NCI-H524 treated with DMSO at 0.1 percent for 48 hours (cell line): ENCODE results near the gene SMC1A.
"Not testable (repeated sequence)": the region's sequence is repeated elsewhere in the genome, so short reads cannot be mapped to it uniquely, and the experiment has no call there.

Experiments used
- DNase-seq: peaks from one replicate; lab custom pipeline; 2025; lab: John Stamatoyannopoulos, UW

Gene SMC1A

DNA sequence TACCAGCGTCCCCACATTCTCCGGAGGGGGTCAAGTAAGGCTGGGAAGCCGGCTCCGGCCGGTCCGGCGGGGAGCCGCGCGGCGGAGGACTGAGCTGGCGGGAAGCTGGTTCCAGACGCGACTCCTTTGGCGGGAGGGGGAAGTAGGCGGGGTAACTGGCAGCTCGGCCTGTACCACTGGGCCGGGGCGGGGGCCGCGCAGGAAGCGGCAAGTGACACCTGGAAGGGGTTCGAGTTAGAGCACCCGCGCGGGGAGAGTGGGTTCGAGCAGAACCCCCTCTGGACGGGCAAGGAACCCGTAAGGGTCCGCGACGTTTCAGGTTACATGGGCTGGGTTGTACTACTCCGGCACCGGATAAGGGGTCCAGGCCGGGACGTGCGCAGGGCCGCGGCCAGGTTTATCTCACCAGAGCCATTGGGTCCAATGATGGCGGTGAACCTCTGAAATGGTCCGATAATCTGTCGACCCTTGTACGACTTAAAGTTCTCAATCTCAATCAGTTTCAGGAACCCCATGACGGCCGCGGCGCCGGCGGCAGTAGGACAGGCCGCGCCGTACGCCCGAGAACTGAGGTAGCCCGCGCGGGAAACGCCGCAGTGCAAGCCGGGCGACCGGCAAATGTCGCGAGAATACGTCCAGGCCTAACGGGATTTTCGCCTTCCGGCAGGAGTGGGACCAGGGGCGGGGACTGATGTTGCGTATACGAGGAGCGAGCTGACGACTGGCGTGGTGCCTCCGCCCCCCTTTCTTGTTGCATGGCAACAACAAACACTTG is at the start of gene SMC1A:
Gene SMC1A (minus strand): TSS at position 569 of the 775 bp plus-strand sequence. CDS start 54 bp downstream, at position 515.
- peak; percentile 84 for DNase-seq

DNA sequence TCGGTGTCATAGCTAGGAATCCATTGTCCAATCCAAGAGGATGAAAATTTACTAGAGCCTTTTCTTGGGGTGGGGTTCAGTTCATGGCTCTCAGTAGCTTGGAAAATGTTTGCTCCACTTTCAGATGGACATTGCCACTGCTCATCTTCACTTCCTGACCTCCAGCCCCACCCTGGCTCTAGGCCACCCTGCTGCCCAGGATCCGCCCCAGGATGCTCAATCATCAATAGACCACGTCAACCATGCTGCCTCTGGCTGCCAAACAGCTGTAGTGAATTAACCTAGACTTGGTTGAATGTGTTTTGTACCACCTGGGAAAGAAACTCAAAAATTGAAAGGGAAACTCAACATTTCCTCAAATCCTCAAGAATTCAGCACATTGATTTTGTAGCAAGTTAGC is 48.9 kb upstream of the SMC1A start:
- DNase-seq, result no peak

DNA sequence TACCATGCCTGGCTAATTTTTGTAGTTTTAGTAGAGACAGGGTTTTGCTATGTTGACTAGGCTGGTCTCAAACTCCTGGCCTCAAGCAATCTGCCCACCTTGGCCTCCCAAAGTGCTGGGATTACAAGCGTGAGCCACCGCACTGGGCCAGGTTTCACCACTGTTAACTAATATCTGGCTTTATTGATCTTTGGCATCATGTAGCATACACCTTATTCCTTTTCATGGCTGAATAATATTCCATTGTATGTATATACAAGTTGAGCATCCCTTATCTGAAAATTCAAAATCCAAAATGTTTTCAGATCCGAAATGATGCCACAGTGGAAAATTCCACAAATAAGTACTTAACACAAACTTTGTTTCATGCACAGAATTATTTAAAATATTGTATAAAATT is 46.2 kb upstream of the SMC1A start:
- DNase-seq, result not testable (repeated sequence)

DNA sequence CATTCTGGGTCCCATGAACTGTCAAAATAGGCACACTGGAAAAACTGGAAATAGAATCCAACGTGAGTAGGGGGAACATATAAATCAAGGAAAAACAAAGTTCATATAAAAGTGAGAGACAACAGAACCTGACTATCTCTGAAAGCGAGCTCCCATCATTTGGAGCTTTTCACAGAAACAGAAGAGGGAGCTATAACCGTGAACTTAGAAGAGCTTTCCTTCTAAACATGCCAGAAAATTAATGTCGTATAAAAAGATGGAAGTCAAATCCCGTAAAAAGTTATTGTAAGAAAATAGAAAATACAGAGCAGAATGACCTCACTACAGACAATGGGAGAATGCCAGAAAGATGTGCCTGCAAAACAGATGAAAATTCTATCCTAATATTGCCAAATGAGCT is 35.6 kb upstream of the SMC1A start:
- DNase-seq, result no peak

DNA sequence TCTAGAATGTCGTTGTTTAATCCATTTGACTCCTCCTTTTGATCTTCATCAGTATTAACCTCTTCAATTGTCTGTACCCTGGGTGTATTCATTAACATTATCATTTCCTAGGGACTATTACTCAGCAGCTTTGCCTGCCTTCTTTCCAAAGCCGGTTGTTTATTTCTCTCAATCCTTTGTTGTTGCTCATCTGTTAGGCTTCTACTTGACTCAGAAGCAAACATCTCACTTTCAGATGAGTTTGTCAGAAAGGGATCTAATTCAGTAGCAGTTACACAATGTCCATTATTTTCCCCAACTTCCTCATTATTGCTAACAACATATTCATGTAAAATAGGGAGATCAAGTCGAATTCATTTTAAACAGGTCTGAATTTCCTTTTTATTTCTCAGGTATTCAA is 33.8 kb upstream of the SMC1A start:
- DNase-seq, result no peak

DNA sequence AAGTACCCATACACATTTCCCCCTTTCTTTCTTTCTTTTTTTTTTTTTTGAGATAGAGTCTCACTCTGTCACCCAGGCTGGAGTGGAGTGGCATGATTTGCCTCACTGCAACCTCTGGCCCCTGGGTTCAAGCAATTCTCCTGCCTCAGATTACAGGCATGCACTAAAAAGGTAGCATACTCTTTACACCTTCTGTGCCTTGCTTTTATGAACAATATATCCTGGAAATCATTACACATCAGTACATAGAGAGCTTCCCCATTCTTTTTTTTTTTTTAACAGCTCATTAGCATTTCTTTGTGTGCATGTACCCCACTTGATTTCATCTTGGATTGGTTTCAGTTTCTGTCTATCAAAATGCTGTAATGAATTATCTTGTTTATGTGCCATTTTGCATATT is 30.4 kb upstream of the SMC1A start:
- DNase-seq, result no peak

DNA sequence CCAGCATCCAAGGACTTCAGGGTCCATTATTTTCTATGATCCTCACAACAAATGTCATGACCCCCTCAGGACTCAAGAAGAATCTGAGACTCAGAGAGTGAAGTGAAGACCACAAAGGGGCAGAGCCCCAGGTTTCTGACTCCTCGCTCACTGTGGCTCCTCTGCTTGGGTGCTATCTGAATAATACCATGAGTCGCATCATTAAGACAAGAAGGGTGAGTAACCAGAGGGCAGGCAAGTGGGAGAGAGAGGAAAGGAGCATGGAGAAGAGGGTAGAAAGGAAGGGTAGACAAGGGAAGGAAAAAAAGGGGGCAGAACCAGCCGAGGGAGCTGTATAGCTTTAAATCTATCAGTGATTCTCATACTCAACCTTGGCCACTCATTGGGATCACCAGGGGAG is 27.2 kb upstream of the SMC1A start:
- DNase-seq, result no peak

DNA sequence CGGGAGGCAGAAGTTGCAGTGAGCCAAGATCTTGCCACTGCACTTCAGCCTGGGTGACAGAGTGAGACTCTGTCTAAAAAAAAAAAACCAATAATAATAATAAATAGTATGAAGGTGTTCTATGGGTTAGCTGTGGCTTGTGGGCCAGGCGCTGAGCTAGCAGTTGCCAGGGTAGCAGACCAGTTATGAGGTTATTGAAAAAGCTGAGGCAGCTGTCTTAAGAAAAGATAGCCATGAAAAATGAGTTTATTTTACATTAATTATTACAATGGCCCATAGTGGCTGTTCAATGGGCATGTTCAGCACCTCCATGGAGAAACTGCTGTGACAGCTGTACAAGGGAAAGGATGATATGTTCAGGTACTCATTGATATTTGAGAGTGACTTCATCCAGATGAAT is 25.0 kb upstream of the SMC1A start:
- no peak for DNase-seq

DNA sequence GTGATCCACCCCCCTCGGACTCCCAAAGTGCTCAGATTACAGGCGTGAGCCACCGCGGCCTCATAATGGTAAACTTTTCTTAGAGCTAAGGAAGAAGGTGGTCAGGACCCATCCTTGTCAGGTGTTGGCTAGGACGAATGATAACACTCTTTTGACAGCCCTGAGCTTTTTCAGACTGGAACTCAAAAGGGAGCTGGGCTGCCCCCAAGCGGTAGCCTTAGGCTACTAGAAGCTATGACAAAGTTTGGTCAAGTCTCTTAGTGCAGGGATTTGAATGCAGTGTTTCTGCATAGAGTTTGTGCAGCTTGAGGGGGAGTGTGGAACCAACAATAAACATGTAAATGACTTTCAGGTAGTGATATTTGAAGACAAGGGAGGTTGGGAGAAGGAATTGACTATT is 23.5 kb upstream of the SMC1A start:
- DNase-seq, result no peak

DNA sequence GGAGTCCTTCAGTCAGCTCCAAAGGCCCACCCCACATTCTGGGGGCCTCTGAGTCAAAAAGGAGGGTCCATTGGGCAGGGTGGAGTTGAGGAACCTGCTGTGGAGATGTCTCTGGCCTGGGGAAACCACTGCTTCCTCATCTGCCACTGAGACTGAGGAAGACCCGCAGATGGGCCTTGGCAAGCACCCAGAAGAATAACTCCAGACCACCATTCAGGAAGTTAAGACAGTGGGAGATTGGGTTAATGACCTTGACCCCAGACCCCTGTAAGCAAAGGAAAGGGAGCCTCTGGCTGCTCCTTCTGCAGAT is 19.8 kb upstream of the SMC1A start:
- DNase-seq, result no peak

DNA sequence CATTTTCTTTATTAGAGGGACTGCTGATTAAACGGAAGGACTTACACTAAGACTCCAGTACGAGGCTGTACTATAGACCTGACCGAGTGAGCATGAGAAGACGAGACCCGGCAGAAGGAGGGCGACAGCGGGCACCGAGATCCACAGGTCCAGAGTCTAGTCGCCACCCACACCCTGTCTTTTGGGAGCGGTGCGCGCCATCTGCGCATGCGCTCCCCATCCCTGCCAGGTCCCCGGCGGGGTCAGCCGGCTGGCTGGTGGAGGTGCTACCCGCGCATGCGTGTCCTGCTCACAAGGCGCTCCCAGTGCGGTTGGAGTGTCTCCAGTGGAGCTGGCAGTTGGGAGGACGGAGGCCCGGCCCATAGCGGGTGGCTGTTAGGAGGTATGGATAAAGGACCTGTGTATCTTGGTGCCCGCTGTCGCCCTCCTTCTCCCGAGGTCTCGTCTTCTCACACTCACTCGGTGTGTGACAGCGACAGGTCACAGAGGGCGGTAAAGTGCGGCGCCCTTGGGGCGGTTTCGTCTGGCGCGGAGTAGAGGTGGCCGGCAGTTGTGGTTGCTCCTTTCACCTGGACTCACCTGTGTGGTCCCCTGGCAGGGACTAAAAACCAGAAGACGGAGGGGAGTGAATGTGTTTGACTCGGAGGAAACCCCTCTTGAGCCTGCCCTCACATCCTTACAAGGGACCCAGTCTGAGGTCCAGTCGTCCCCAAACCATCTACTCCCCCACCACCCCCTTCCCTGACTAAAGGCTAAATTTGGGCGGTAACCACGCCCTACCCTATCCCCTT is 19.3 kb upstream of the SMC1A start:
- peak; percentile 60 for DNase-seq

DNA sequence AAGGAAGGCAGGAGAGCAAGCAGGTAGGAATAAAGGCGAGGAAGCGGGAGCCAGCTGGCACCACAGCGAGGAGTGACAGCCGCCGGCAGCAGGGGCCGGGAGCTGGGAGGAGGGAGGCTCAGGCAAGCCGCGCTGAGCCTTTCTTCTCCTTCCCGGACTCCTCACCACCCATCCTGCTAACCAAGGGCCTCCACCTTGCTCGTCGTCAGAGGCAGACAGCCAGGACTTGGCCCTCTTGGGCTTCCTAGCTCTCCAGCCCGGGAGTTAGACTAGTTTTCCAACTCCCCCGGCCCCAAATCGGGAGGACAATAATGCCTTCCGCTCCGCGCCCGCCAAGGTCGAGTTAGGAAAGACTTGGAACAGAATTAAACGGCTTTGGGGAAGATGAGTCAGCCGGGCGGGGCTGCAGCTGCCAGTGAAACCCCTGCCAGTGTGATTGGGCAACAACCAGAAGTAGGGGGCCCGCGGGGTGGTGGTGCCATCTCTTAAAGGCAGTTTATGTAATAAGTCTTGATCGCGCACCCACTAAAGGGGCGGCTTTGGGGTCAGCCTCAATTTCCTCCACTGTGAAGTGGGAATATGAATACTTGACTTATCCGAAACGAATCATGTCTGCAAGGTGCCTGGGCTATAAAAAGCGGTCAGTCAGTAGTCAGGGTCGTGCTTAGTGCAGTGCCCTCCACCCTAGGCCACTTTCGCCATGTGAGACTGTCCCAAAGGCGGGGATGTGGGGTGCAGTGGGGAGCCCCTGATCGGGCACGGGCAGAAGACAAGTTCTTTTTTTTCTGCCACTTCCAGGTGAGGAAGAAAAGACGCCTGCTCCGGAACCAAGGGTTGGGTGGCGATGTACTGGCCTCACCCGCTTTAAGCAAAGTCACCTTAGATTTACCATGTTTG is 18.4 kb upstream of the SMC1A start:
- DNase-seq, result no peak

DNA sequence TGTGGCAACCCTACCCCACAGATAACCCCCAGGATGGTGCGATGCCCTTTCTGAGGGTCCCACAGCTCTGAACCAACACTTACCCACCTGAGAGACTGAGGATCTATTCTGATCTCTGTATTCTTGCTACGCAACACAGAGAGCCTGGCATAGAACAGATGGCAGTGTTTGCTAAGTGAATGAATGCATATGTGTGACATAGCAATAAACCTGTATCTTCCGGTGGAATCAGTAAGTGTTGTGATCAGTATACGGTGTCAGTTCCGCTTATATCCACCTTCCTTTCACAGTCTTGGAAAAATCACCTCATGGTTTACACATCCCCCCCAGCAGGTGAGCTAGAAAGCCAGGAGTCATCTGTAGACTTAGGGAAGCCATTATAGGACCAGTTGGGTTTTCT is 17.6 kb upstream of the SMC1A start:
- DNase-seq, result peak; percentile 30

DNA sequence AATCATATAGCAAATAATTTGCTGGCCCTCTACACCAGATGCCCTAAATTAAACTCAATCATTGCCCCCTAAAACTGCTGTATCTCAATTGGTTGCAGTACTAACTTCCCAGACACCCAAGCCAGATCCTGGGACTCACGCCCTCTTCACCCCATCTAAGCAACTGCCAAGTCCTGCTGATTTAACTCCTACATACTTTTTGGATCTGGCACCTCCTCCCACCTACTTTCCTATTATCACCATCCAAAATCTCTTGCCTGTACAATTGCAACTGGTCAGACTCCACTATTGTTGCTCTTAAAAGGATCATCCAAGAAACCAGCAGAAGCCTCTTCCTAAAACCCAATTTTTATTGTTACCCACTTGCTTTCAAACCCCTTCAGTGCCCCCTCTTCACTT is 16.4 kb upstream of the SMC1A start:
- DNase-seq, result no peak

DNA sequence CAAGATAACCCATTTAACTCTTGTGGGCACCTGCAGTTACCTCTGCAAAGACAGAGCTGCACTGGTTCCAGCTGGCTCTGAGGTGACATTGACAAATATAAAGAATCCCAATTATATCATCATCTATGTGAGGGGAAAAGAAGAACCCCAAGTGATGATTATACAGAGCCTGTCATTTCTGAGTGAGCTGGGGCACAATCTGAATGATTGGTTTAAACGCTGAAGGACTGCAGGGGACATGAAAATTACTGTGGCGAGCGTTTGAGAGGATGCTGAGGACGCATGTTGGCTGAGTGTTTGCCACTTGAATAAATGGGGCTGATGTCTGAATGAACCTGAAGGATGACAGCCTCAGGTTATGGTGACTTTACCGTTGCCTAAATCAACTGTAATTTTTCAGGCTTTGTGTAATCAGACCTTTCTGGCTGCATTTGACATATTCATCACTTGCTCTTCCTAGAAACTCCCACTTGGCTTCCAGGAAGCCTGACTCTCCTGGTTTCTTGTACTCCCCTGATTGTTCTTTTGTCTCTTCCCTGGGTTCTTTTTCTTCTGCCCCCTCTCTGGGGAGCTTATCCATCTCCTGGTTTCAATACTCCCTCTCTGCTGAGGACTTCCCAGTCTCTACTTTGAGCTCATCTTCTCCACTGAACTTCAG is 15.8 kb upstream of the SMC1A start:
- DNase-seq, result no peak

DNA sequence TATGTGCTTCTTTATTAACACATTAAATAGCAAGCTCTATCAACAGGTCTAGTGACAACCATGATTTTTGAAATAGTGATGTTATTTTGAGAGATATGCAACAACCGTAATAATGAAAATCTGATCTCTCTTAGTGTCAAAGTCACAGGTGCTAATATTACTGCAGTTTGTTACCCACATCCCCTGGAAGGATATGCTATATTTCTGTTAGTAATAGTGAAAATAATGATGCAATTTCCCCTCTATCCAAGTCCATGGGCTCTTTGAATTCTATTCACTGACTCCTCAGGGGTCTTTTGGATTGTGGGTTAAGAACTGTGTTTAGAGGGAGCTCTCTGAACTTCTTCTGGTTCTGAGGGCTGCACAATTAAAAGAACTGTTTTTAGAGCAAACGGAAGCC is 14.8 kb upstream of the SMC1A start:
- DNase-seq, result no peak

DNA sequence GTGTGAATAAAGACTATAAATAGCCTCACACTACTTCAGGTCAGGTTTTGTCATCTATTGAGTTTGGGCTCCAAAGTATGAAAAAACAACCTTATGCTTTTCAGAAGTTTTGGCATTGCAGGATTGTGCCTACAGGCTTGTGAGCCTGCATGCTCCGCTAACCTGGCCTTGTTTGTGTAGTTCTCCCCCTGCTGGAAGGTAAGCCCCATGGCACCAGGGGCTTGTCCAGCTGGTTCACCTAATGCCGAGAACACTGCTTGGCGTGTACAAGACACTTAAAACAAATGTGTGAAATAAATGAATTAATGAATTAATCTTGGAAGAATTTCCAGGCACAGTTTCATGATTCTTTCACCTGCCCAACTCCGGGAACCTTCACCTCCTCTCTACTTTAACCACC is 13.5 kb upstream of the SMC1A start:
- DNase-seq, result no peak

DNA sequence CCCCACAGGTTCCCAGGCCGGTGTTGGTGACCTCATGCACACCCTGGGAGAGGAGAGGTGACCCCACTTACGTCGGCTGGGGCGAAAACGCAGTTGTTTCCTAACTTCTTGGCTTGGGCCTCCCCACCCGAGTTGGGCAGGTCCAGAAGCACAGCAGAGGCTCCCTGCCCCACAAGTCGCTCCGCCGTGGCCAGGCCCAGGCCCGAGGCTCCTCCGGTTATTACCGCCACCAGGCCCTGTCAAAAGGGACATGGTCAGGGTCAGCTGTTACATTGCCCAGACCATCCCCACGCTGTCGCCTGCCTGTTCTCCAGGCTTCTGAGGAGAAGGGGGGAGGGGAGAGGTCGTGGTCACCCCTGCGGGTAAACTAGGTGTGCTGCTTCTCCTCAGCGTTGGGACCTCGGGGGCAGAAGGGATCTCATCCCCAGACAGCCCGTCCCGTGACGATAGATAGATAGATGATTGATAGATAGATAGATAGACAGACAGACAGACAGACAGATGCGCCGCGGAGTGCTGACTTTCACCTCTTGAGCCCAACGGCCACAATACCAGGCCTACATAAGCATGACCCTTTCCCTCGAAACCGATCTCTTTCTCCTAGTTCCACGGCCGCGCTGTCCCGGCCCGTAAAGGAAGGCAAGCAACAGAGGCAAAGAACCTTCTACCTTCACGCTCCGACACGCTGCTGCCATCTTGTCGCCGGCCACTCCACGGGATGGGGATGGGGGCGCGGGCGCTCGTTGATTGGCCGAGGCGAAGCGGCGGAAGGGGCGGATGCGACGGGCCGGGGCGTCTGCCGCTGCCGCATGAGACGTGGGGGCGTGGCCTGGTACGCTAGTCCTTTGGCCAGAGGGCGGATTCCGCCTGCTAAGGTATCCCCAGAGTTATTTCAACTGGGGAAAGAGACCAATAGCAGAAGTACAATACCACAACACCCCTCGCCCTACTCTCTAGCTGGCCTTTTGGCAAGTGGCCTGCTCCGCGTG is 11.5 kb upstream of the SMC1A start, which contains the start of gene HSD17B10:
Gene HSD17B10 (minus strand): TSS at position 720 of the 989 bp plus-strand sequence. CDS start 25 bp downstream, at position 695.
- peak; percentile 50 for DNase-seq

DNA sequence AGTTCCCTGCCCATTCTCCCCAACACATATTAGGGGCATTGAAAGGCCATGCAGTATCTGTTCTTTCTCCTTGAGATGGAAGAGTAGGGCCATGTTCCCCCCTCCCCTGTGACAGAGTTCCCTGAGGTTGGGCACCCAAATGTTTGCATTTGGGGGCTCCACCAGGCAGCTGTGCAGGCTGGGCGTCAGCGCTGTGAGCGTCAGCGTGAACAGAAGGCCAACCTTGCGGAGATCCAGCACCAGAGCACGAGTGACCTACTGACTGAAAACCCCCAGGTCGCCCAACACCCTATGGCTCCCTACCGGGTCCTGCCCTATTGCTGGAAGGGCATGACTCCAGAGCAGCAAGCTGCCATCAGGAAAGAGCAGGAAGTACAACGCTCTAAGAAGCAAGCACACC is 7.8 kb upstream of the SMC1A start:
- DNase-seq, result no peak

DNA sequence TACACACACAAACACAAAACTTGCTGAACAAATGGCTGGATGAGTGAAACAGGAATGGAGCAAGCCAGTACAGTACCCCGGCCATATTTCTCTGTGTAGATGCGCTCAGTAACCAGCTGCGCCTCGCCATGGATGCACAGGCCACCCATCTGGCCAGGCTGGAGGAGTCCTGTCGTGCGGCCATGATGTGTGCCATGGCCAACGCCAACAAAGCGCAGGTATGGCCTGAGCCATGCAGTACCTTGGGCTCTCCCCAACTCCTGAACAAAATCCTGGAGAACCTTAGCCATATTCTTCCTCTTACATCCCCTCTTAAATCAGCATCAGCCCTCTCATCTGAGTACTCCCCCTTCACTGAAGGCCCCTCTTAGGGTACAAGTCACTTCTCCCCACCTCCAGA is 7.3 kb upstream of the SMC1A start:
- no peak for DNase-seq

DNA sequence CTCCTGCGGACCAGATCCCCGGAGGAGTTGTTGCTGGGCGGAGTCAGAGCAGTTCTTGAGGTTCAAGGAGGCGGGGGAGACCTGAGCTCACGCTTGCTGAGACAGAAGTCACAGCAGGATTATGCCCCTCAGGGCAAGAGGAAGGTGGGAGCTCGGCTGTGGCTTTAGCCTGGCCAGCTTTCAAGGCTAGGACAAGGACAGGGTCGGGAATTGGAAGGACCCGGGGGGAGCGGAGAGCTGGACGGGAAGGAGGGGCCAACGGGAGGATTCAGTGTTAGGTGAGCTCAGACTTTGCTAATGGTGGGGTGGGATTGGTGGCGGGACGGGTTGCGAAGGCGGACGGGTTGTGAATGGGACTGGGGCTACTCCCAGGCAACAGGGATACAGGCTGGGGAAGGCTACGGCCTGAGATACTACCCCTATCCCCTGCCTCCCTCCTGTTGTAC is 430 bp upstream of the SMC1A start, which contains the start of gene RIBC1:
Gene RIBC1 (plus strand): TSS at position 13 of the 446 bp plus-strand sequence. CDS start 3,404 bp downstream, outside the sequence.
- no peak for DNase-seq
